HG03196 (cell line): ENCODE measurements around the gene TCF4.

Experiments
- ATAC-seq: cut with Tn5 transposase; IDR thresholded peaks from one replicate; pipeline ENCODE4 v1.9.1; 2021; ENCODE audit not compliant: unreplicated experiment

TCF4 gene

GRCh38 chr18:55506074-55506473 lies 81.9 kb downstream of the TCF4 start:
- no peak for ATAC-seq

- no peak for ATAC-seq
Observed at GRCh38 chr18:55504808-55505207, 83.2 kb downstream of the TCF4 start.

GRCh38 chr18:55503167-55503820 lies 84.7 kb downstream of the TCF4 start:
- no peak for ATAC-seq

GRCh38 chr18:55501982-55502710 lies 85.8 kb downstream of the TCF4 start:
- no peak for ATAC-seq

GRCh38 chr18:55501579-55501978 lies 86.4 kb downstream of the TCF4 start:
- no peak for ATAC-seq

GRCh38 chr18:55500316-55501086 lies 87.5 kb downstream of the TCF4 start:
- ATAC-seq: no peak

GRCh38 chr18:55499526-55499925 lies 88.5 kb downstream of the TCF4 start:
- ATAC-seq: no peak

GRCh38 chr18:55497825-55498403 lies 90.1 kb downstream of the TCF4 start:
- ATAC-seq: no peak

GRCh38 chr18:55494899-55495298 lies 93.1 kb downstream of the TCF4 start:
- ATAC-seq: no peak

- ATAC-seq: no peak
Observed at GRCh38 chr18:55494441-55494840, 93.6 kb downstream of the TCF4 start.

- ATAC-seq: no peak
Observed at GRCh38 chr18:55491616-55492015, 96.4 kb downstream of the TCF4 start.

GRCh38 chr18:55489034-55489986 lies 98.7 kb downstream of the TCF4 start:
- ATAC-seq: peak; percentile 79

GRCh38 chr18:55488473-55488872 lies 99.5 kb downstream of the TCF4 start:
- no peak for ATAC-seq

GRCh38 chr18:55487997-55488396 lies 100.0 kb downstream of the TCF4 start:
- no peak for ATAC-seq

- ATAC-seq: no peak
Observed at GRCh38 chr18:55486936-55487335, 101.1 kb downstream of the TCF4 start.

- no peak for ATAC-seq
Observed at GRCh38 chr18:55485666-55486065, 102.3 kb downstream of the TCF4 start.

GRCh38 chr18:55484773-55485172 lies 103.2 kb downstream of the TCF4 start:
- ATAC-seq: no peak

- no peak for ATAC-seq
Observed at GRCh38 chr18:55483266-55483871, 104.6 kb downstream of the TCF4 start.

- no peak for ATAC-seq
Observed at GRCh38 chr18:55479656-55480420, 108.2 kb downstream of the TCF4 start.
